Osteocyte (in vitro differentiated cells): ENCODE results near the gene ANTXR2. TPM values are rescaled to one million over a fixed set of nuclear protein-coding genes. Genes with fewer than 3 reads are reported as not detected.
A peak's percentile ranks its signal among the peaks of the same experiment; 100 is the strongest.
"Not testable (repeated sequence)": the region's sequence is repeated elsewhere in the genome, so short reads cannot be mapped to it uniquely, and the experiment has no call there.

Experiments used
- DNase-seq: peaks from one replicate; pipeline ENCODE4 v3.0.0; 2021; ENCODE audit warnings: mixed read lengths; ENCODE audit not compliant: unreplicated experiment; ENCODE audit errors: extremely low spot score
- H3K27ac Mint-ChIP-seq: one replicate; pipeline ENCODE4 v1.8.0; 2021; ENCODE audit warnings: mild to moderate bottlenecking, mixed read lengths; ENCODE audit not compliant: unreplicated experiment
- H3K27me3 Mint-ChIP-seq: one replicate; pipeline ENCODE4 v1.8.0; 2021; ENCODE audit warnings: mixed read lengths; ENCODE audit not compliant: unreplicated experiment
- H3K36me3 Mint-ChIP-seq: one replicate; pipeline ENCODE4 v1.8.0; 2021; ENCODE audit warnings: mixed read lengths; ENCODE audit not compliant: unreplicated experiment
- H3K4me1 Mint-ChIP-seq: one replicate; pipeline ENCODE4 v1.8.0; 2021; ENCODE audit warnings: mixed read lengths; ENCODE audit not compliant: unreplicated experiment
- H3K4me3 Mint-ChIP-seq: one replicate; pipeline ENCODE4 v1.8.0; 2021; ENCODE audit warnings: mild to moderate bottlenecking, moderate library complexity, mixed read lengths; ENCODE audit not compliant: unreplicated experiment
- H3K9me3 Mint-ChIP-seq: one replicate; pipeline ENCODE4 v1.8.0; 2021; ENCODE audit warnings: mixed read lengths; ENCODE audit not compliant: unreplicated experiment
- long read RNA-seq: library from polyadenylated mRNA; unstranded; transcript quantifications from one replicate; pipeline ENCODE4 v2.0.0, GENCODE V29; 2021
- total RNA-seq: library from RNA; stranded (reverse); gene quantifications from 2 replicates; pipeline ENCODE4 v1.2.1, GENCODE V29; 2021
- TF ChIP-seq, protein P1 (sequence below): fragments of 200-600 bp; sonication (generic); IDR thresholded peaks from 2 replicates; pipeline ENCODE4 v1.5.0; 2021; ENCODE audit warnings: antibody characterized with exemption, mild to moderate bottlenecking, moderate library complexity

The ANTXR2 gene
- total RNA-seq: 35.3 and 39.1 TPM in 2 replicates
- long read RNA-seq, full-length matches to known transcripts: 10 of 27 reads
- long read RNA-seq, partial matches to known transcripts: 8 of 27 reads
- long read RNA-seq, other reads (novel, unspliced or antisense): 9 of 27 reads

DNA sequence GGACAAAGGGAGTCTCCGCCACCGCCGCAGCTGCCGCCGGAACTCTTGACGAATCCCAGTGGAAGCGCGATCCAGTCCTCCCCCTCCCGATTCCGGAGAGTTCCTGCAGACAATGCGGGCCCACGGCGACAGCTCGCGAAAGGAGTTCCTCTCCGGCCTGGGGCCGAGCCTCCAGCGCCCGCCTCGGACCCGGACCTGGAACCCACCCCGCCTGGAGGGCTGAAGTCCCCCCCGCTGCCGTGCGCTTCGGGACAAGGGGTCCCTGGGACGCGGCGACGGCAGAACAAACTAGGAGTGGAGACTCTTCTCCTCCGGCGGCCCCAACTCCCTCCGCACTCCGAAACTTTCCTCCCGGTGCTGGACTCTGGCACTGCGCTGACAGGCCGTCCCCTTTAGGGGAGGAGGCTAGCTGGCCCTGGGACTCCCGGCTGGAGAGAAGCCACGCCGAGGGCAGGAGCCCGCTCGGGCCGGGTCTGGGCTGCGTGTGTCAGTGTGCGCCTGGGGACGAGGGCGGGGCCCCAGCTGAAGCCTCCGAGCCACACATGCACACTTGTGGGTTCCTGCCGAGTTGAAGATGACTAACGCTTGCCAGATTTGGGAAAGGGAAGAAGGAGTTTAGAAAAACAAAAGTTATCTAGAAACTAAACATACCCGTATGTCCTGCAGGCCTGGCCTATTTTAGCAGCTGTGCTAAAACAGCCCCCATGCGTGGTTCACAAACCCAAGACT, at the start of gene ANTXR2:
TSS of gene ANTXR2 (minus strand) at position 486 of the 729 bp plus-strand sequence. CDS start 669 bp downstream, outside the sequence.
- H3K27me3 Mint-ChIP-seq: no peaks in the 10 kb centered on the region
- H3K9me3 Mint-ChIP-seq: no peaks in the 10 kb centered on the region
- peaks cover 15% of the 10 kb centered on the region for H3K36me3 Mint-ChIP-seq
- peak; percentile 96 for DNase-seq
- peaks cover 35% of the 10 kb centered on the region for H3K4me1 Mint-ChIP-seq
- TF ChIP-seq, protein P1, sequence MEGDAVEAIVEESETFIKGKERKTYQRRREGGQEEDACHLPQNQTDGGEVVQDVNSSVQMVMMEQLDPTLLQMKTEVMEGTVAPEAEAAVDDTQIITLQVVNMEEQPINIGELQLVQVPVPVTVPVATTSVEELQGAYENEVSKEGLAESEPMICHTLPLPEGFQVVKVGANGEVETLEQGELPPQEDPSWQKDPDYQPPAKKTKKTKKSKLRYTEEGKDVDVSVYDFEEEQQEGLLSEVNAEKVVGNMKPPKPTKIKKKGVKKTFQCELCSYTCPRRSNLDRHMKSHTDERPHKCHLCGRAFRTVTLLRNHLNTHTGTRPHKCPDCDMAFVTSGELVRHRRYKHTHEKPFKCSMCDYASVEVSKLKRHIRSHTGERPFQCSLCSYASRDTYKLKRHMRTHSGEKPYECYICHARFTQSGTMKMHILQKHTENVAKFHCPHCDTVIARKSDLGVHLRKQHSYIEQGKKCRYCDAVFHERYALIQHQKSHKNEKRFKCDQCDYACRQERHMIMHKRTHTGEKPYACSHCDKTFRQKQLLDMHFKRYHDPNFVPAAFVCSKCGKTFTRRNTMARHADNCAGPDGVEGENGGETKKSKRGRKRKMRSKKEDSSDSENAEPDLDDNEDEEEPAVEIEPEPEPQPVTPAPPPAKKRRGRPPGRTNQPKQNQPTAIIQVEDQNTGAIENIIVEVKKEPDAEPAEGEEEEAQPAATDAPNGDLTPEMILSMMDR: peak; percentile 27
- H3K27ac Mint-ChIP-seq: peak within 1 kb of the TSS; percentile 89
- peak within 1 kb of the TSS; percentile 97 for H3K4me3 Mint-ChIP-seq

DNA sequence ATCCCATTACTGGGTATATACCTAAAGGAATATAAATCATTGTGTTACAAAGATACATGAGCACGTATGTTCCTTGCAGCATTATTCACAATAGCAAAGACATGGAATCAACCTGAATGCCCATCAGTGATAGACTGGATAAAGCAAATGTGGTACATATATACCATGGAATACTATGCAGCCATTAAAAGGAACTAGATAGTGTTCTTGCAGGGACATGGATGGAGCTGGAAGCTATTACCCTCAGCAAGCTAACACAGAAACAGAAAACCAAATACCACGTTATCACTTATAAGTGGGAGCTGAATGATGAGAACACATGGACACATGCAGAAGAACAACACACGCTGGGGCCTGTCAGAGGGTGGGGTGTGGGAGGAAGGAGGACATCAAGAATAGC, 48.8 kb upstream of the ANTXR2 start:
- H3K4me3 Mint-ChIP-seq, H3K36me3 Mint-ChIP-seq, H3K9me3 Mint-ChIP-seq, H3K27ac Mint-ChIP-seq, DNase-seq, H3K4me1 Mint-ChIP-seq: not testable (repeated sequence)
- peaks cover 40% of the 10 kb centered on the region for H3K27me3 Mint-ChIP-seq

DNA sequence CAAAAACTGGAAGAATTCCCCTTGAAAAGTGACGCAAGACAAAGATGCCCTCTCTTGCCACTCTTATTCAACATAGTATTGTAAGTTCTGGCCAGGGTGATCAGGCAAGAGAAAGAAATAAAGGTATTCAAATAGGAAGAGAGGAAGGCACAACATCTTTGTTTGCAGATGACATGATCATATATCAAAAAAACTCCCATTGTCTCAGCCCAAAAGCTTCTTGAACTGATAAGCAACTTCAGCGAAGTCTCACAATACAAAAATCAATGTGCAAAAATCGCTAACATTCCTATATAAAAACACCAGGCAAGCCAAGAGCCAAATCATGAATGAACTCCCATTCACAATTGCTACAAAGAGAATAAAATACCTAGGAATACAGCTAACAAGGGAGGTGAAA, 46.6 kb upstream of the ANTXR2 start:
- H3K4me1 Mint-ChIP-seq, H3K27ac Mint-ChIP-seq, H3K36me3 Mint-ChIP-seq, DNase-seq, H3K9me3 Mint-ChIP-seq, H3K4me3 Mint-ChIP-seq: not testable (repeated sequence)
- H3K27me3 Mint-ChIP-seq: peaks cover 49% of the 10 kb centered on the region

DNA sequence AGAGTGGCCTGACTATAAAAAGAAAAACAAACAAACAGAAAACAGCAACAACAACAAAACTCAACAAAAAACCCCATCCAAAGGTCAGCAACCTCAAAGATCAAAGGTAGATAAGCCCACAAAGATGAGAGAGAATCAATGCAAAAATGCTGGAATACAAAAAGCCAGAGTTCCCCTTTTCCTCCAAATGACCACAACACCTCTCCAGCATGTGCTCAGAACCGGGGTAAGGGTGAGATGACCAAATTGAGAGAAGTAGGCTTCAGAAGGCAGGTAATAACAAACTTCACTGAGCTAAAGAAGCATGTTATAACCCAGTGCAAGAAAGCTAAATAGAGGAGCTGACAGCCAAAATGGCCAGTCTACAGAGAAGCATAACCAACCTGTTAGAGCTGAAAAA, 43.5 kb upstream of the ANTXR2 start:
- no peak for DNase-seq
- Mint-ChIP-seq H3K27ac (no peak overlapping the region), H3K36me3 (no peaks in the 10 kb centered on the region), H3K9me3 (peaks cover 10% of the 10 kb centered on the region), H3K27me3 (peaks cover 54% of the 10 kb centered on the region), H3K4me1 (no peaks in the 10 kb centered on the region), H3K4me3 (no peak overlapping the region)
- TF ChIP-seq, protein P1: no peak

DNA sequence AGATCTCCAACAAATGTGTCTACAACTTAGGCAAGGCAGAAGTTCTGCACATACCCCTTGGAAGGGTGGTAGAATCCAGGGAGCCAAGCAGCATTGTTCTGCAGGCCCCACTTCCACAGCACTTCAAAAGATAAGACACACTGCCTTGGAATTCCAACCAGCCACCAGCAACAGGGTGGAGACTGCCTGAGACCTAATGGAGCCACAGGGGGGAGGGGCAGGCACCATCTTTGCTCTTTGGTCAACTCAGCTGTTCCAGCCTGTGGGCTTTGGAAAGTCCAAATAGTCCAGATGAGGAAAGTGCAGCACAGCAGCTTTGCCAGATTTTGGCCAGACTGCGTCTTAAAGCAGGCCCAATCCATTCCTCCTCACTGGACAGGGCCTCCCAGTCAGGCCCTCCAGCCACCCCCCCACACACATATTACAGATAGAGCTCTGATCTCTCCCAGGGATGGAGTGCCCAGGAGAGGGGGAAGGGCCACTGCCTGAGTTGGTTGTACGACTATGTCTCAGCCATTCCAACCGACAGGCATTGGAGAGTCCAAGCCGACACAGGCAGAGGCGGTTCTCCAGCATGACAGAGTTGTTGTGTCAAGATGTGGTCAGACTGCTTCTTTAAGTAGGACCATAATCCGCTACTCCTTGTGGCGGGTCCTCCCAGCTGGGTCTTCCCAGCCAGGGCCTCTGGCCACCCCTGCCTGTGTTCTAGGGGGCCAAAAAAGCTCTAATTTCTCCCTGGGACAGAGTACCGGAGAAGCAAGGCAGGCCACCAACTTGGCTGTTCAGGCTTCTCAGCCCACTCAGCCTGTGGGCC, 42.5 kb upstream of the ANTXR2 start:
- no peaks in the 10 kb centered on the region for H3K36me3 Mint-ChIP-seq
- H3K9me3 Mint-ChIP-seq: peaks cover 15% of the 10 kb centered on the region
- H3K4me1 Mint-ChIP-seq: no peaks in the 10 kb centered on the region
- TF ChIP-seq, protein P1: no peak
- H3K27ac Mint-ChIP-seq: no peak overlapping the region
- H3K4me3 Mint-ChIP-seq: no peak overlapping the region
- no peak for DNase-seq
- peaks cover 62% of the 10 kb centered on the region for H3K27me3 Mint-ChIP-seq
